Measurements from ENCODE around the gene PRDM7.

- no peak for TF ChIP-seq CTCF (IDR thresholded peaks at IDR 0.05; ENCODE audit: low read length)
- no peak for TF ChIP-seq EZH2 (IDR thresholded peaks at IDR 0.05; ENCODE audit: borderline replicate concordance, low read length)
These were observed 48.1 kb downstream of the PRDM7 start for GRCh38 chr16:90028985-90029384.
